ENCODE data around the gene ELP4.

Gene ELP4

DNA sequence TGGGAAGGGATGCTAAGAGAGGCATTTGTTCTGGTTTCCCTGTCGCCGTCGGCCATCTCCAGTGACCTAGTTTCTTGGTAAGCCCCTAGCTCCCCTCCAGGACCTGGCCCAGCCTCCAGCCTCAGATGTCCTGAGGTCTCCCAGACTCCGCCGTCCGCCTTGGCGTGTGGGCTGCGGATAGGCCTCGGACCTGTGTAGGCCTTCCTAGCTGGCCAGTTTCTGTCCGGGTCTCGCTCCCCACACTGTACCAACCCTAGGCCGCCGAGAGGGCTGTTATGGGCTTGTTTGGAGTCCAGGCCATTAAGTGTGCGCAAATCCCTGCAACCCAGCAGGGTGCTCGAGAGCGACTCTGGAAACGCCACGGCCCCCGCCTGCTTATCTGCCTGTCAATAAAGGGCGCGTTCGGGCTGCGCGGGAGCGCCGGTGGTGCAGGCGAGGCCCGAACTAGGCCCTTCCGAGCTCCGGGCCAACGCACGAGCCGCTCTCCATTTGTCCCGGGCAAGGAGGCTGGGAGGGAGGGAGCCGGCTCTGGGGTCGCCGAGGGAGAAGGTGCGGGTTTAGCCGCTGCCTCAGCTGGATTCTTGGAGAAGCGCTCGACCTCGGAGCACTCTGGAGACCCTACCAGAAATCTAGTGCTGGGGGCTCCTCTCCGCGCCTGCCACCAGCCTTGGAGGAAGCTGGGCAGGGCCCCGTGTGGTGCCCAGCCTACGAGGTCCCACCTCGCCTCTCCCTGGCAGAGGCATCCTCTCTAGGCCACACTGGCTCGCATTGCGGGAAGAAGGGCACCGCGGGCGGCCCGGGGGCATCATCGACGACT, 310.3 kb downstream of the ELP4 start:
- H3K27me3 ChIP-seq, result peaks cover 99% of the 10 kb centered on the region
- DNase-seq, result no peak

DNA sequence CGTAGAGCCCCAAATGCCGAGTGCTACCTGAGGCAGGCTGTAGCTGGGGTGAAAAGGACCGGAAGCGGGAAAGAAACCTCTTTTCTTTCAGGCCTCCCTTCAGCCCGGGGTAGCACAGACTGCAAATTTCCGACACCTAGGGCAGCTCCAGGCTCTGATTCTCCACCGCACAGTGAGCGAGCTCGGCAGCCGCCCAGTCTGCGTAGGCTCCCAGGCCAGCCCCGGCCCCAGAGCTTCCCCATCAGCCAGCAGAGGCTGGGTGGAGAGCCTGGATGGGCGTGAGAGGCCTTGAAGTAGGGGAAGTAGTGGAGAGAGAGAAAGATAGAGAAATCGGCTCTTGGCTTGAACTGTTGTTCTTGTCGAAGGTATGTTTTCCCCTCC, 310.9 kb downstream of the ELP4 start:
- Histone ChIP-seq H3K36me3 (no peaks in the 10 kb centered on the region), H3K9me3 (no peaks in the 10 kb centered on the region), H3K27me3 (peaks cover 99% of the 10 kb centered on the region), H3K4me3 (ENCODE audit: low read depth, low read length) (no peak overlapping the region), H3K4me1 (no peaks in the 10 kb centered on the region)
- no peak for DNase-seq
- TF ChIP-seq, protein P1, sequence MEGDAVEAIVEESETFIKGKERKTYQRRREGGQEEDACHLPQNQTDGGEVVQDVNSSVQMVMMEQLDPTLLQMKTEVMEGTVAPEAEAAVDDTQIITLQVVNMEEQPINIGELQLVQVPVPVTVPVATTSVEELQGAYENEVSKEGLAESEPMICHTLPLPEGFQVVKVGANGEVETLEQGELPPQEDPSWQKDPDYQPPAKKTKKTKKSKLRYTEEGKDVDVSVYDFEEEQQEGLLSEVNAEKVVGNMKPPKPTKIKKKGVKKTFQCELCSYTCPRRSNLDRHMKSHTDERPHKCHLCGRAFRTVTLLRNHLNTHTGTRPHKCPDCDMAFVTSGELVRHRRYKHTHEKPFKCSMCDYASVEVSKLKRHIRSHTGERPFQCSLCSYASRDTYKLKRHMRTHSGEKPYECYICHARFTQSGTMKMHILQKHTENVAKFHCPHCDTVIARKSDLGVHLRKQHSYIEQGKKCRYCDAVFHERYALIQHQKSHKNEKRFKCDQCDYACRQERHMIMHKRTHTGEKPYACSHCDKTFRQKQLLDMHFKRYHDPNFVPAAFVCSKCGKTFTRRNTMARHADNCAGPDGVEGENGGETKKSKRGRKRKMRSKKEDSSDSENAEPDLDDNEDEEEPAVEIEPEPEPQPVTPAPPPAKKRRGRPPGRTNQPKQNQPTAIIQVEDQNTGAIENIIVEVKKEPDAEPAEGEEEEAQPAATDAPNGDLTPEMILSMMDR (IDR thresholded peaks at IDR 0.05; ENCODE audit: low read depth, low read length), result no peak

More for the DNA sequence above, 310.3 kb downstream of the ELP4 start:
- H3K4me3 ChIP-seq (ENCODE audit: low read depth, low read length), result no peak overlapping the region
- H3K4me1 ChIP-seq, result no peaks in the 10 kb centered on the region
- H3K36me3 ChIP-seq, result no peaks in the 10 kb centered on the region
- TF ChIP-seq, protein P1 (IDR thresholded peaks at IDR 0.05; ENCODE audit: low read depth, low read length), result no peak
- H3K9me3 ChIP-seq, result no peaks in the 10 kb centered on the region

DNA sequence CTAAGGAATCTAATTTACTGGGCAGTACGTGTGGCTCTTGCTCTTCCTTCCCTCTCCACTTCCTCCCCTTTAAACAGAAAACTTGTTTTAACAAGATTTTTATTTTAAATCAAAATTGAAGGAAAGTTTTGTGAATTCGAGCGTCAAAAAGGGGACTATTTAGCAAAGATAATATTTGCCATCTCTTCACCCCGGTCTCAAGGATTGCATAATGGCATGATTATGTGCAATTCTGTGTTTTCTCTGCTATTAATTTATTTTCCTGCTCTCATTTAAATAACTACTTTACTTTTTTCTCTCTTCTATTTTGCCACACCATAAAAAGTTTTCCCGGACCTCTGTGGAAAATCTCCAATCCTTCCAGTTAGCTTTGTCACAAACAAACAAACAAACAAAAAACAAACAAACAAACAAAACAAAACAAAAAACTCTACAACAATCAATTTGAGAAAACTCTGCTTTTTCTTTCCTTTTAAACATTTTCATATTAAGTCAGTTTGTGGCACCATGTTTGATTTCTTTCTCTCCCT, 311.7 kb downstream of the ELP4 start:
- no peaks in the 10 kb centered on the region for H3K36me3 ChIP-seq
- H3K9me3 ChIP-seq, result no peaks in the 10 kb centered on the region
- peaks cover 99% of the 10 kb centered on the region for H3K27me3 ChIP-seq
- no peak for DNase-seq
- no peaks in the 10 kb centered on the region for H3K4me1 ChIP-seq
- no peak overlapping the region for H3K4me3 ChIP-seq (ENCODE audit: low read depth, low read length)
- TF ChIP-seq, protein P1 (IDR thresholded peaks at IDR 0.05; ENCODE audit: low read depth, low read length), result no peak

DNA sequence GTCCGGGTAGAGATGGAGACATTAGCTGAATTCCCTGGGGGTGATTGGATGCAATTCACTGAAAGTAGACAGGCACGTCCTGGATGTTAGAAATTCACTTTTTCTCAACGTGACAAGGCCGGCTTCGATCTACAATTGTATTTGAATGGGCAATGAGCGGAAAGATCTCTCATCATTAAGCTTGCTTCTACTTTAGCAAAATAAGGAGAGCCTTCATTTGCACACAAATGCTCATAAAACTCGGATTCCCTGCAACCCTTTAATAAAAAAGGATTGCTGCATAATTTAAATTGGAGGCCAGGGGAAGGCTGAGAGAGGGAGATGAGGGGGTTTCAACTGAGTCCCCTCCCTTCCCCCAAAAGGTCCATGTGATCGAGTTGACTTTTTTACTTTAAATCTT, 312.2 kb downstream of the ELP4 start:
- H3K4me3 ChIP-seq (ENCODE audit: low read depth, low read length), result no peak overlapping the region
- peaks cover 99% of the 10 kb centered on the region for H3K27me3 ChIP-seq
- H3K4me1 ChIP-seq, result no peaks in the 10 kb centered on the region

DNA sequence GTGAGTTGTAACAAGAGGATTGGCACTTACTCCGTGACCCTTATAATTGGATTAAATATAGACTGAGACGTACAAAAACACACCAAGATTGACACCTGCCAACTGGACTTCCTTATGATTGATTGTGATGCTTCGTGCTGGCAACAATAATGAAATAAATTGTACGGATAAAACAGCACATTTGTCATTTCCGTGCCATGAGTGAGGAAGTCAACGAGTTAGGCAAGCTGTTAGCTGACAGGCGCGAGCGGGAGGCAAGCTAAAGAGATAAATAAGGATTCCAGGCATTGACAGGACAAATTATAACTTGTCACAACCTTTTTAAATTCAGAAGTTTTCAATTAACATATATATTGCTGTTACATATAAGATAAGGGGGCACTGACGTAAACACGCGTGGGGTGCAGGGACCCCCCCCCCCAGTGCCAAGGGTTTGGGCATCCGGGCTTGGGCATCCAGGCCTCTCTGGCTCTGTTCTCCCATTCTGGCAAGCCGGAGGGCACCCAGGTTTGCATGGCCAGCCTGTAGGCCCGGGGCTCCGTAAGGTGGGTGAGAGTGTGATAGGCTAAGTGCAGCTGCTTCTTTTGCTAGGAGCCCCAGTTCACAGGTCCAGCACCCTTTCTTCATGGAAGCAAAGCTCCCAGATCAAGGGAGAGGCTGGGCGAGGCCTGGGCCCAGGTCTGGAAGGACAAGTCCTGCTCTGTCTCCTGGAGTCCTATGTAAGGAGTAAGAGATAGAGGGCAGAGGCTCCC, 312.8 kb downstream of the ELP4 start:
- no peaks in the 10 kb centered on the region for H3K36me3 ChIP-seq
- H3K4me3 ChIP-seq (ENCODE audit: low read depth, low read length), result no peak overlapping the region
- TF ChIP-seq, protein P1 (IDR thresholded peaks at IDR 0.05; ENCODE audit: low read depth, low read length), result no peak
- DNase-seq, result no peak
- peaks cover 99% of the 10 kb centered on the region for H3K27me3 ChIP-seq
- H3K9me3 ChIP-seq, result no peaks in the 10 kb centered on the region
- H3K4me1 ChIP-seq, result no peaks in the 10 kb centered on the region

More for the DNA sequence above, 312.2 kb downstream of the ELP4 start:
- TF ChIP-seq, protein P1 (IDR thresholded peaks at IDR 0.05; ENCODE audit: low read depth, low read length), result no peak
- DNase-seq, result no peak
- Histone ChIP-seq H3K36me3 (no peaks in the 10 kb centered on the region), H3K9me3 (no peaks in the 10 kb centered on the region)

Measured in BE2C (cell line).